Measurements from ENCODE around the gene GAREM1. TPM values are rescaled to one million over a fixed set of nuclear protein-coding genes. Genes with fewer than 3 reads are reported as not detected.

The GAREM1 gene
- total RNA-seq, 1 experiment from 2014 or later, result 1.8 TPM

GRCh38 chr18:32321826-32322225, 148.9 kb downstream of the GAREM1 start:
- Histone ChIP-seq H3K9ac (ENCODE audit: low read length) (no peak overlapping the region), H3K4me2 (ENCODE audit: low read length) (no peak overlapping the region), H3K27me3 (ENCODE audit: low read length) (no peaks in the 10 kb centered on the region), H3K27ac (ENCODE audit: low read length) (no peak overlapping the region), H3K79me2 (ENCODE audit: low read length) (no peaks in the 10 kb centered on the region), H4K20me1 (ENCODE audit: low read length) (no peaks in the 10 kb centered on the region), H2AFZ (ENCODE audit: low read length) (no peak overlapping the region), H3K9me3 (ENCODE audit: low read length) (no peaks in the 10 kb centered on the region), H3F3A (ENCODE audit: low read length, unreplicated experiment) (no peaks in the 10 kb centered on the region), H3K36me3 (ENCODE audit: low read depth, low read length) (no peaks in the 10 kb centered on the region), H3K4me3 (ENCODE audit: low read length) (no peak overlapping the region), H3K4me1 (ENCODE audit: insufficient read depth, low read length) (peaks cover 4% of the 10 kb centered on the region; the same call in 1 of the 2 replicates), H3K9me2 (replicated peaks; ENCODE audit: low read length) (no peaks in the 10 kb centered on the region)
- CTCF ChIA-PET, result no interaction called here
- no peak for ATAC-seq
- intact Hi-C loops (cut with micrococcal nuclease), result no loop called here
- POLR2A ChIA-PET (ENCODE audit: unreplicated experiment), result no interaction called here
- TF ChIP-seq CTCF (conservative IDR thresholded peaks at IDR 0.05; ENCODE audit: low read depth, low read length), result no peak
- BruUV-seq (replicated peaks), result no TSS peak
- DNase-seq, result no peak

- Histone ChIP-seq H3K9ac (ENCODE audit: low read length) (no peak overlapping the region), H3F3A (ENCODE audit: low read length, unreplicated experiment) (no peaks in the 10 kb centered on the region), H3K4me2 (ENCODE audit: low read length) (no peak overlapping the region), H3K4me3 (ENCODE audit: low read length) (no peak overlapping the region), H3K27ac (ENCODE audit: low read length) (no peak overlapping the region), H3K9me2 (replicated peaks; ENCODE audit: low read length) (no peaks in the 10 kb centered on the region), H3K4me1 (ENCODE audit: insufficient read depth, low read length) (peaks cover 4% of the 10 kb centered on the region; the same call in 1 of the 2 replicates), H2AFZ (ENCODE audit: low read length) (no peak overlapping the region), H3K36me3 (ENCODE audit: low read depth, low read length) (no peaks in the 10 kb centered on the region), H3K79me2 (ENCODE audit: low read length) (no peaks in the 10 kb centered on the region), H3K9me3 (ENCODE audit: low read length) (no peaks in the 10 kb centered on the region), H3K27me3 (ENCODE audit: low read length) (no peaks in the 10 kb centered on the region), H4K20me1 (ENCODE audit: low read length) (no peaks in the 10 kb centered on the region)
- ChIA-PET POLR2A (ENCODE audit: unreplicated experiment) (no interaction called here), CTCF (no interaction called here)
- intact Hi-C loops (cut with micrococcal nuclease), result loop anchor here (5.0 kb wide), 1 partner anchor 53 kb away; no protein-coding TSS in a partner anchor
- DNase-seq, result no peak
- no peak for ATAC-seq
- TF ChIP-seq CTCF (conservative IDR thresholded peaks at IDR 0.05; ENCODE audit: low read depth, low read length) (no peak), EZH2 (IDR thresholded peaks at IDR 0.05; ENCODE audit: low read length, unreplicated experiment) (no peak), EZH2phosphoT487 (IDR thresholded peaks at IDR 0.05; ENCODE audit: borderline replicate concordance, low read length) (no peak)
- BruUV-seq (replicated peaks), result no TSS peak
These were observed 151.6 kb downstream of the GAREM1 start for GRCh38 chr18:32319084-32319483.

- DNase-seq (no peak), ATAC-seq (no peak)
- no TSS peak for BruUV-seq (replicated peaks)
- Histone ChIP-seq H3K4me3 (ENCODE audit: low read length) (no peak overlapping the region), H3K9me3 (ENCODE audit: low read length) (no peaks in the 10 kb centered on the region), H3K4me2 (ENCODE audit: low read length) (no peak overlapping the region), H3K27me3 (ENCODE audit: low read length) (no peaks in the 10 kb centered on the region), H2AFZ (ENCODE audit: low read length) (no peak overlapping the region), H4K20me1 (ENCODE audit: low read length) (no peaks in the 10 kb centered on the region), H3K36me3 (ENCODE audit: low read depth, low read length) (no peaks in the 10 kb centered on the region), H3K4me1 (ENCODE audit: insufficient read depth, low read length) (peaks cover 4% of the 10 kb centered on the region; the same call in 1 of the 2 replicates), H3F3A (ENCODE audit: low read length, unreplicated experiment) (no peaks in the 10 kb centered on the region), H3K79me2 (ENCODE audit: low read length) (no peaks in the 10 kb centered on the region), H3K27ac (ENCODE audit: low read length) (no peak overlapping the region), H3K9ac (ENCODE audit: low read length) (no peak overlapping the region), H3K9me2 (replicated peaks; ENCODE audit: low read length) (no peaks in the 10 kb centered on the region)
- TF ChIP-seq EZH2phosphoT487 (IDR thresholded peaks at IDR 0.05; ENCODE audit: borderline replicate concordance, low read length) (no peak), EZH2 (IDR thresholded peaks at IDR 0.05; ENCODE audit: low read length, unreplicated experiment) (no peak), CTCF (conservative IDR thresholded peaks at IDR 0.05; ENCODE audit: low read depth, low read length) (no peak)
- CTCF ChIA-PET, result no interaction called here
- intact Hi-C loops (cut with micrococcal nuclease), result loop anchor here (5.0 kb wide), 1 partner anchor 54 kb away; no protein-coding TSS in a partner anchor
- POLR2A ChIA-PET (ENCODE audit: unreplicated experiment), result no interaction called here
These were observed 152.1 kb downstream of the GAREM1 start for GRCh38 chr18:32318581-32318980.
